Ecto neural progenitor cell (in vitro differentiated cells): ENCODE measurements around the gene ABCB4.

ENCODE experiments used
- DNase-seq: peaks from one replicate; pipeline ENCODE4 v3.0.0-alpha.2; 2018; ENCODE audit warnings: low spot score

Gene ABCB4

DNA sequence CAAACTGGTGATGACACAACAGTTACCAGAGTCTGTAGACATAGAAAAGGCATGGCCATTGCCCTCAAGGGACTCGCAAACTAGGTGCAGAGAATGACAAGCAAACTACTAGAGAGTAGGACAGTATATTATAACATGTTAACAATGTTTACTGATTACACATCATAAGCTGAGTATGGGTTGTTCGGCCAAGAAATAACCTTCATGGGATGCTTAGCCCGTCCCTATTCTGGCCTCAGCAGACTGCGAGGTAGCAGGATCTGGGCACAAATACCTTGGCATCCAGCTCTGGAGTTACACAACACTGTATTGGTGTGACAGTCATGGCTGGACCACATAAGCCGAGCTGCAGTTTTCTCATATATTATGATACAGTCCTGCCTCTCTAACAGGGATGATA lies 51.4 kb downstream of the ABCB4 start:
- no peak for DNase-seq

DNA sequence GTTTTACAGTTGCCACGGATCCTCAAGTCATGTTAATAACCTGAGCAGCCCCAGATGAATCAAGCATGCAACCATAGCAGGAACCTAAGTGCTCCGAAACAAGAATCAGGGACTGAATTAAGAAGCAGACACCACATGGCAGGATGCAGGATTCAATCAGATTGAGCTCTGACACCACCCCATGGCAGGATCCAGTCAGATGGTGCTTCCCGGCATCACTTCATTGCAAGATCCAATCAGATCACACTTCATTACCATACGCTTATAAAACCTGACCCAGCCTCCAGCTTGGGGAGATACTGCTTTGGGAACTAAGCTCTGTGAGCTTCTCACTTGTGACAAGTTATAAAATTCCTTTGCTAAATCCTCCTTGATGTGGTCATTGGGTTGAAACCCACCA lies 55.3 kb downstream of the ABCB4 start:
- DNase-seq, result no peak

DNA sequence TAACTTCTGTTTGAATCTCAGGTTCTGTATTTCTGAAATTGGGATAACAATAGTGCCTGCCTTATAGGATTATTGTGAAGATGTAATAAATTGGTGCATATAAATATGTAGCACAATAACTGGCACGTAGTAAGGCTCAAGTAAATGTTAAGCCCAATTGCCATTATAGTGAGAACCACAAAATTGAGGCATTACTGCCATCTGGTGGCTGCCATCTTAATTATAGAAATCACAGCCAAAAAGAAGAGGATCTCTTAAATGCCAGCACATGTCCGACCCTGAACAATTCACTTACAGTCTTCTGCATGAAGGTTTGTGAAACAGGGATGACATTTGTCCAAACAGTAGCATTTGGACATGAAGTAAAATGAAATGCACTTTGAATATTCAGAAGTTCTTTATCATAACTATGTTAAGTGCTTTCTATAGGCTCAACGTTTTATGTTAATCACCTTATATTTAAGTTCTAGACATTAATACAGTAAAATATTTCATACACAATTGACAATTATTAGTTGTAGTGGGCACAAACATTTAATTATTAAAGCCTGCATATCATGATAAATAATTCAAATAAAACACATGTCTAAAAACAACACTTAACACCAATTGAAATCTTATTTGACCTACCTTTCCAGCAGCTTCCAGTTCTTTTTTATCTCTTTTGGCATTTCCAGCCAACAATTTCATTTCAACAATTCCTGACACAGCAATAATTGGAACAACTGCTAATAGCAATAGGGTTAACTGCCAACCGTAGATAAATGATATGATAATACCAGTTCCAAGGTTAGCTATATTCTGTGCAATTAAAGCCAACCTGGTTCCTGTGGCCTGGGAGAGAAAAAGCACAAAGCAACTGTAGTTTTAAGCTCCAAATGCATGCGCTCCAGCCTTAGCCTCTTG lies 58.5 kb downstream of the ABCB4 start:
- peak; percentile 60 for DNase-seq

DNA sequence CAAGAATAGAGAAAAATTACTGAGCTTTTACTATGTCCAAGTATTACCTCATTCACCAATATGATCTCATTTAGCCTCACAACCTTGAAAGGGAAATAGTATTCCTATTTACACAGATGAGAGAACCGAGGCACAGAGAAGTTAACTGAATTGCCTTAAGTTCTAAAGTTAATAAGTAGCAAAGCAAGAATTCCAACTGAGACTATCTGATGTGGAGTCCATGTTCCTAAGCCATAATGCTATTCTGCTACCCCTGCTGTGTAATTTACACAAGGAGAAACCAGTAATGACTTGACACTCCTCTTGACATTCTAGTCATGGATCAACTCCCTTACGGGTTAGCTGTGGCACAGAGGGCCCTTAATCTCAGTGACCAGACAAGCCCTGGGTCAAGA lies 60.7 kb downstream of the ABCB4 start:
- DNase-seq, result no peak

DNA sequence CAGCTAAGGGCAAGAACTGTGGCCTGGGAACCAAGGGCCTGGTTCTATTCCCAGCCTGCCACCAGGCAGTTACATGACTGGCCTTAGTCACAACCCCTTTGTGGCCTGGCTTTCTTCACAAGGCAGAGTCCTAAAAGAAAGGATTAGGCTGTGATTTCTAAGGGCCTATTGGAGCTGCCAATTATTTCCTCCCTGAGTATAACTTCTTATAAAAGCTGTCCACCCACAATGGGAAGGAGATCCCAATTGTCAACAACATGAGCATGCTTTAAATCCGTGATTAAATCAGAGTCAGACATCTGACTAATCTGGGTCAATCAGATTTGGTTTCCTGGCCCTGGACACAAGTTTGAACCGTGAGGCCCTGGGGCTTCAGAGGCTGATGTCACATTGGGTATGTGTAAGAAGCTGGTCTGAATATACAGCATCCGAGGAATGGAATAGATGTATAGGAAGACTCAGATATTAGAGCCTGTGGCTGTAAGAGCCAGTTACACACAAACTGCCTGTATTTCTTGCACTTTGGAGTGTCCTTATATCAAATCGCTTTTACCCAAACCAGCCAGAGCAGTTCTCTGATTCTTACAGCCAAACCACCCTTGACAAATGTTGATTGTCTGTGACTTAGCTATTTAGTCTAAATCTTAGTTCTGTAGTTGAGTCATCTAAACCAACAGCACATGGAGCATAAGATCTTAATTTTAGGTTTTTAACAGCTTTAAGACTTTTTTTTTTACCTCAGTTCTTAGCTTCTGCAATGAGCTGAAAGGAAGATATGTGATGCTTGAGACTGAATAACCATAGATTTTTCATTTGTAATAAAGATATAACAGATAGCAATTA lies 61.3 kb downstream of the ABCB4 start:
- peak; percentile 57 for DNase-seq

DNA sequence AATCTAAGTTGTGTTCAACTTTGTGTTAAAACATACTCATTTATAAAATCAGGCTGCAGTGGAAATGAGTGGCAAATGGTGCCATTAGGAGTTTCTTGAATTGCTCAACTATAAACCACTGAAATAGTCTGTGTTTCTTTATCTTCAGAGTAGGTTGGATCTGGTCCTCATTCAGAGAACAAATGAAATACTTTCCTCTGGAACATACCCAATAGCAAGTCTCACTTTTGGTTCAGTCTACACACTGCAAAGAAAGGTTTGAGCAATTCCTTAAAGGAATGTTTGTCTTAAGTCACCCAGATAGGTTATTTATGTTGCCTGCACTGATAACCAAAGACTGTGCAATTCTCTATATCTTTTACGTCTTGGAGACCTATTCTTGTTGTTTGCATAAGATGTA lies 62.5 kb downstream of the ABCB4 start:
- no peak for DNase-seq

DNA sequence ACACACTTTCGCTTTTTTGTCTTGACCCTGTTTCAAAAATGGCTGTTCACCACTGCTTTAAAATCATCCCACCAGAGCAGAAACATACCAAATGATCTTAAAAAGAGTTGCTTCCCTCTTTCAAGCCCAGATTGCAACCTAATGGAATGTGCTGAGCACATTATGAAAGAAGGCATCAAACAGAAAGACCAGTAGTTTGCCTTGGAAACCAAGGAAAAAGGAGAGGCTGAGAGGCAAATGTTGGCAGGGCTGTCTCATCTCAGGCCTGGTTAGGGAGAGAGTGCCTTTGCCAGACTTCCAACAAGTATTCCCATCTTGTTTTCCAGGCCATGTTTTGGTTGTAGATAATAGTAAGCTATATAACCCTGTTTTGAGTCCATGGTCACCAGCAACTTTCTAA lies 64.3 kb downstream of the ABCB4 start:
- no peak for DNase-seq

DNA sequence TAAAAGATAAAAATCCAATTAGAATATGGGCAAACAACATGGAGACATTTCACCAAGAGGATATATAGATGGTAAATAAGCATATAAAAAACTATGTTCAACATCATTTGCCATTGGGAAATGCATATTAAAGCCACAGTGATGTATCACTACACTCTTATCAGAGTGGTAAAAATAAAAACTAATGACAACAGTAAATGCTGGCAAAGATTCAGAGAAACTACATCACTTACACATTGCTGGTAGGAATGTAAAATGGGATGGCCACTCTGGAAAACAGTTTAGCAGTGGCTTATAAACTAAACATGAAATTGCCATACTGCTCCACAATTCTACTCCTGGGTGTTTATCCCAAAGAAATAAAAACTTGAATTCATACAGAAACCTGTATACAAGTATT lies 70.8 kb downstream of the ABCB4 start:
- no peak for DNase-seq

DNA sequence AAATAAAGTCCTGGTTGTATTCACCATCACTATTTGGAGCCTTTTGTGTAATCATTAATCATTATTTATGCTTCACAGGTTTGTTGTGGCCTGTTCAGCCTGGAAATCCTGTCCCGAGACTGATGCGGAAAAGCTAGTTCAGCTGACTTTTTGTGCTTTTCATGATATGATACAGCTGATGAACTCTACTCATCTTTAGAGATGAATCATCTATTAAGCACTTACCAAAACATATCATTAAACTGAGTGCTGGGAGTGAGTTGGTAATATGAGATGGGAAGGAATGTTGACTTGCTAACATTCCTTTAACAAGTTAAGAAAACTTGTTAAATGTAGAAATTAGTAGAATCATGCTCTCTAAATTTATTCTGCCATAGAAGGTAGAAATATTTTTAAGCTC lies 77.0 kb downstream of the ABCB4 start:
- no peak for DNase-seq

DNA sequence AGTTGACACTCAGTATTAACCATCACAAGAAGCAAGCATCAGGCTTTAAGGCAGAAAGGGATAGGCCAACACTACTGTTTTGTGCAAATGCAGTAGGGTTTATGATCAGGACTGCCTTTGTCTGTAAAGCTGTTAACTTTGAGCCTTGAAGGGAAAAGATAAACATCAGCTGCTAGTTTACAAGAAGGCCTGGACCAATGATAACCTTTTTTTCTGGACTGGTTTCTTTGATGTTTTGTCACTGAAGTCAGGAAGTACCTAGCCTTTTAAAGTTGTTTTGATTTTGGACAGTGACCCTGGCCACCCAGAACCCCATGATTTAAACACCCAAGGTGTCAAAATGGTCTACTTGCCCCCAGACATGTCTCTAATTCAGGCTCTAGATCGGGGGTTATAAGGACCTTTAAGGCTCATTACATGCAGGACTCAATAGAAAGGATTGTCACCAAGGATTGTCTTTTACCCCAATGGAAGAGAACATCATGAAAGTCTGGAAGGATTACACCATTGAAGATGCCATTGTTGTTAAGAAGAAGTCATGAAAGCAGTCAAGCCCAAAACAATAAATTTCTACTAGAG lies 79.9 kb downstream of the ABCB4 start:
- DNase-seq, result no peak

DNA sequence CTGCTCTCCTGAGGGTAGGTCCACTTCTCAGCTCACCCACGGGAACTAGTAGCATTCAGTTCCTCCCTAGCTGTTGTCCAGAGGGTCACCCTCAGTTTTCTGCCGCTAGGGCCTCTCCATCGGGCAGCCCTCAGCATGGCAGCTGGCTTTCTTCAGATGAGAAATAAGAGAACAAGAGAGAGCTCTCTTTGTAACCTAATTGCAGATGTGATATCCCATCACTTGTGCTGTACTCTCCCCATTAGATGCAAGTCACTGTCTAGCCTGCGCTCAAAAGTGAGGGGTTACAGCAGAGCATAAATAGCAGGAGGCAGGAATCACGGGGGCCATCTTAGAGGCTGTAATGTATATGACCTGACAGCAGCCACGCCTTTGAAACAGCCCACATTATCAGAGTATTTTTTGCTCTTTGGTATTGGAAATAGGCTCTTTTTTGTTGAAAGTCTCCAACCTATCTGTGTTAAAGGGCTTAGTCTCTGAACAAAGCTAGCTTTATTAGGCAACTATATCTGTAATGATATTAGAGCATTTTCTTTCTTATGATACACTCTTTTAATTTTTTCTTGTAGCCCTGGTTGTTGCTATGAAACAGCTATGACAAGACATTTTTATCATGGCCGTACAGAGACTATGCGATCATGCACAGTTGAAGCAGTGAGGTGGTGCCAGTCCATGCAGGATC lies 84.3 kb downstream of the ABCB4 start:
- no peak for DNase-seq

DNA sequence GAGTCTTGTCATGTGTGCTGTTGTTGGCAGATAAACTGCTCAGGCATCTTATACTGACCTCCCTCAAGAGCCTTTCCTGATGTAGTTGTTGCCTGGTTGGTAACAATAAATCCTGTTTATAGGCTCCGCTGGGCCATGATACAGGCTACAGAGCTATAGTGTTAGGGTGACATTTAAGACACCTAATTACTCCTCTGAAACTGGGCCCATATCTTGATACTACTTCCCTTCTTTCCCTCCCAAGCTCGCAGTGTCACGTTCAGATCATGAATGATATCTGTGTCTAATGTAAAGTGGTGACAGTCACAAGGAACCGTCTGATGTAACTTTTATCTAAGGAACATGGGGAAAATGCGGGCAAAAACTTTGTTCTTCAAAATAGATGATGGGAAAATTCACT lies 94.6 kb downstream of the ABCB4 start:
- DNase-seq, result no peak

DNA sequence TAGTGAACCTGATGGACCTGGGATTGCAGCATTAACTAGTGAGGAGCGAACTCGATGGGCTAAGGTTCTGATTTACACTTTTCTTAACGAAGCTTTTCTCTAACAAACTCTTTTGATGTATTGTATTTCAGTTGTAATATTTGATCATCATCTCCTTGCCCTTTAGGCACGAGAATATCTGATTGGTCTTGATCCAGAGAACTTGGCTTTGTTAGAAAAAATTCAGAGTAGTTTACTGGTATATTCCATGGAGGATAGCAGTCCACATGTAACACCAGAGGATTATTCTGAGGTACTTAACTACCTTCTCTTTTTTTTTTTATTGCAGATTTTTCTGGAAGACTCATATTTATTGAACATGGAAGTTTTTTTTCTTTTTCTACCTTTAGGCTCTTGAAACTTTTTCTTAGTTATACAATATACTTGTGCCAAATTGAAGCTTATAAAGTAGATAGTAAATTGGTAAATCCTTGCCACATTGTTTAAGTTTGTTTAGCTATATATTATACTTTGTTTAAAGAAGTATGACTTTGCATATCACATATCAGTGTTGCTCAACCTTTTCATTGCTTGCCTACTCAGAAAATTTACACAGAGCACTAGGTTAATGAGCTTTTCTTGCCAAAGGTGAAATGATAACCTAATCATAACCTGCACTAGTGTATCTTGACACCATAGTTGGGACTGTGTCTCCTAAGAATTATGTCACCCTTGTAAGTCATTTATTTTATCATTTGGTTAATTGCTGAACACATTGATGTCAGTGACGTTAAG lies 99.6 kb downstream of the ABCB4 start:
- DNase-seq, result no peak

DNA sequence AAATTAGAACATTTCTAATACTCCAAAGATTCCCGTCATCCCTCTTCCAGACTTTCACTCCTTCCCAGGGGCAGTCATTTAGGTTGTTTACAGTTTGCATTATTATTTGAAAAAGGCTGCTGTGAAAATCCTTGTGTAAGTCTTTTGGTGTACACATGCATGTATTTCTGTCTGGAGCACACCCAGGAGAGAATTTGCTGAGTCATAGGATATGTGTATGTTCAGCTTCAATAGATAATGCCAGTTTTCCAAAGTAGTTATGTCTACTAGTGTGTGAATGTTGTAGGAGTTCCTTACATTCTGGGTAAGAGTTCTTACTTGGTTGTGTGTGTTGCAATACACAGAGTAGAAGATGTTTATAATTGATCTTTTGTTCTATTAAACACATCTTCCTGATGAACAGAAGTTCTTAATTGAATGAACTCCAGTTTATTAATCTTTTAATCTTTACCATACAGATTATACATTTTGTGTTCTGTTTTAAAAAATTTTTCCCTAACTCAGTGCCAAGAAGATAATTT lies 104.8 kb downstream of the ABCB4 start:
- no peak for DNase-seq

DNA sequence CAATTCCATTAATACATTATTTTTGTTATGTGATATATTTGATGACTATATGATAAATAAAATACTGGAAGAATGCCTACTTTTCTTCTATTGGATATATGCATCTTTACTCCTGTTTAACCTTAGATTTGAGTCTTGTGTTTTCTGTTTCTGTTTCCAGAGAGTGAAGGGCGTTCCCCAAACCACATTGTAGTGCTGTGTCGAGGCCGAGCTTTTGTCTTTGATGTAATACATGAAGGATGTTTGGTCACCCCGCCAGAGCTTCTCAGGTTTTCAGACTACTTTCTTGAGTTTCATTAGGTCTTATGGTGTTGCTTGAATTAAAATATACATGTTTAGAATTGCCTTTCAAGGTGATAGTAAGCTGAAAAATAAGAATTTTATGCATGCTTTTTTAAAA lies 106.3 kb downstream of the ABCB4 start:
- no peak for DNase-seq

DNA sequence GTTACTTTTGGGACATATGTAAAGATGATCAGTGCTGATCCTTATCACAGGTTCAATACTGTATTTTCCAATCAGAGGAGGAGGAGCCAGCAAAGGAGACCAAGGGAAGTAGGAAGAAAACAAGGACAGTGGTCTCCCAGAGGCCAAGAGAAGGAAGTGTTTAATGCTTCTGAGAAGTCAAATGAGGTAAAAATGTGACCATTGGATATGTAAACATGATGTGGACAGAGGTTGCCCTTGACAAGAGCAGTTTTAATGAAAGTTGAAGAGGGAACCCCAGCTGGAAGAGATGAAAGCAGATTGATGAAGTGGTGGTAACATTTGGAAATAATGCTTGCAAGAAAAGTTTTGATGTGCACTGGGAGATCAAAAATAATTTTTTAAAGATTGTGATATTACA lies 111.2 kb downstream of the ABCB4 start:
- no peak for DNase-seq

DNA sequence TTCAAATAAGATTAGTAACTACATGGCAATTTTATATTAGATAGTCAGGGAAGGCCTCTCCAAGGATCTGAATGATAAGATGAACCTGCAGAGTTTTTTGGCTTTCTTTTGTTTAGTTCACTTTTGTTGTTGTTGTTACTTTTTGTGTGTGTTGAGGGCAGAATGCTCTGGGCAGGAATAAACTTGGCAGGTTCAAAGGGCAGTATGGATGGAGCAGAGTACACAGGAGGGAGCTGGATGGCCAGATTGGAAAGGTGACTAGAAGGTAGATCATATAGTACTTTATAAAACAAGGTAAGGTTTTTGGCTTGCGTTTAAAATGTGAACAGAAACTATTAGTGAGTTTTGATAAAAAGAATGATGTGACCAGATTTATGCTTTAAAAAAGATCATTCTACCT lies 112.1 kb downstream of the ABCB4 start:
- no peak for DNase-seq

DNA sequence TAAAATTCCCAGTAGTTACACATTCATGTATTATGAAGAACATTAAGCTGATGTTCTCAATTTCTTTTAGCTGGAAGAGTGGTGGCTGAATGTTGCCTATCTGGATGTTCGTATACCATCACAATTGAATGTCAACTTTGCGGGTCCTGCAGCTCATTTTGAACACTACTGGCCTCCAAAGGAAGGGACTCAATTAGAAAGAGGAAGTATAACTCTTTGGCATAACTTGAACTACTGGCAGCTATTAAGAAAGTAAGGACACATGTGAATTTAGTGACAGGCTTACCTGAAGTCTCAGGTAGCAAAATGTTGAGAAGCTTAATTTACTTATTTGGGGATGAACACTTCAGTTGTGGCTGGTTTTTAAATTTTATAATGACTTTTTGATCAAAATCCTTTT lies 114.2 kb downstream of the ABCB4 start:
- DNase-seq, result no peak

DNA sequence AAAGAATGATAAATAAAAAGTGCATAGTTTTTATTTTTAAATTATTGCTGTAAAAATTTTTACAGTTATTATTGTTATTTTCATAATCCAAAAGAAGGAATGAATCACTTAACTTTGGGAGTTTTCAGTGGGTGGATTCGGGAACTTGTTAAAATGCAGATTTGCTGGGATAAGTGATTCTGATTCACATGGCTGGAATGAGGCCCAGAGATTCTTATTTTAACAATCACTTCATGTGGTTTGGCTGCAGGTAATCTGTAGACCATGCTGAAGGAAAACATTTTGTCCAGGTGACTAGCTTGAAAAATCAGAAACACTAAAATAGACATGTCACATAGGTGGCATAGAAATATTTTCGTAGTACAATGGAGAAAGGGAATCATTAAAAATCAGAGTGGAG lies 116.1 kb downstream of the ABCB4 start:
- no peak for DNase-seq

DNA sequence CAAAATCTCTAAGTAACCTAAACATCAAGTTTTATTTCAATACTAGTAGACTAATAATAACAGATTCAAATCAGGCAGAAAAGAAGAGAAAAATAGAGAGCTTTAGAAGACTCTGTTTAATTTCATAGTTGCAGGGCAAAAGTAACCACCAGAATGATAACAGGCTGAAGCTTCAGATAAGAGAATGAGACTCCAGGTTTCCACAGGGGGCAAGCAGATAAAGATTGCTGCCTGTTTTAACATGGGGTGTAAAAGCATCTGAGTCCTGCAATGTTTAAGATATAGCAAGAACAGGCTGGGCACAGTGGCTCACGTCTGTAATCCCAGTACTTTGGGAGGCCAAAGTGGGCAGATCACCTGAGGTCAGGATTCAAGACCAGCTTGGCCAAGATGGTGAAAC lies 119.0 kb downstream of the ABCB4 start:
- DNase-seq, result no peak

DNA sequence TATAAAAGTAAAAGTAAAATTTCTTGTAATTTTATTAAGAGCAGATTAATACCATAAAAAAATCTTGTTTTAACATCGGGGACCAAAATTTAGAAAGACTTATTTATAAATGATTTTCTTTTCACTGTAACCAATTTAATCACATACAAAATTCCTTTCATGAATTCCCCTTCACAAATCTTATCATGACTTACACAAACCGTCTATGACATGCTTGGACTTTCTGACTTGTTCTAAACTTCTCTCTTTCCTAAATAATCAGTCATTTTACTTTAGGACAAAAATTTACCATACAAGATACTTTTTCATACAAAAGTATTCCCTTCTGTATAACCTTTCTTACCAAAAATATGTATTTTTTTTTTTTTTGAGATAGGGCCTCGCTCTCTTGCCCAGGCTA lies 120.7 kb downstream of the ABCB4 start:
- no peak for DNase-seq
